SH-SY5Y (cell line): ENCODE results near the gene AP2B1.

Source experiments
- GATA2 ChIP-seq: IDR thresholded peaks from 2 replicates; pipeline ENCODE4 v1.6.1; 2011; ENCODE audit warnings: mild to moderate bottlenecking, low read depth, low read length
- GATA3 ChIP-seq: IDR thresholded peaks from 2 replicates; pipeline ENCODE4 v1.6.1; 2011; ENCODE audit warnings: low read depth, mild to moderate bottlenecking, low read length, moderate library complexity

- TF ChIP-seq GATA2, result no peak
- no peak for TF ChIP-seq GATA3
Measured at GRCh38 chr17:35684055-35684802, 97.1 kb downstream of the AP2B1 start.
